Endodermal cell (in vitro differentiated cells): ENCODE results near the gene PRDM16. TPM values are rescaled to one million over a fixed set of nuclear protein-coding genes. Genes with fewer than 3 reads are reported as not detected.

Source experiments
- DNase-seq: peaks from one replicate; pipeline ENCODE4 v3.0.0-alpha.2; 2017
- H3K27ac ChIP-seq: 2 replicates; pipeline ENCODE4 v1.5.1; 2013; ENCODE audit warnings: mild to moderate bottlenecking, low read depth, low read length, moderate library complexity
- H3K27me3 ChIP-seq: 2 replicates; pipeline ENCODE4 v1.6.1; 2013; ENCODE audit warnings: mild to moderate bottlenecking, low read length, moderate library complexity; ENCODE audit not compliant: insufficient read depth, control insufficient read depth, poor library complexity, severe bottlenecking
- H3K36me3 ChIP-seq: 2 replicates; pipeline ENCODE4 v1.7.0; 2013; ENCODE audit warnings: mild to moderate bottlenecking, low read length, moderate library complexity; ENCODE audit not compliant: control insufficient read depth, insufficient read depth
- H3K4me1 ChIP-seq: one replicate; pipeline ENCODE4 v1.7.0; 2013; ENCODE audit warnings: low read length; ENCODE audit not compliant: control insufficient read depth, insufficient read depth
- H3K4me3 ChIP-seq: 2 replicates; pipeline ENCODE4 v1.5.1; 2013; ENCODE audit warnings: mild to moderate bottlenecking, low read length, moderate library complexity
- H3K9ac ChIP-seq: 2 replicates; pipeline ENCODE4 v1.6.1; 2013; ENCODE audit warnings: mild to moderate bottlenecking, low read length, moderate library complexity; ENCODE audit not compliant: poor library complexity, severe bottlenecking; ENCODE audit errors: extremely low read depth
- H3K9me3 ChIP-seq: 2 replicates; pipeline ENCODE4 v1.6.1; 2013; ENCODE audit warnings: mild to moderate bottlenecking, low read length, moderate library complexity; ENCODE audit not compliant: control insufficient read depth
- H3K27ac Mint-ChIP-seq: 2 replicates; pipeline ENCODE4 v1.8.0; 2020; ENCODE audit warnings: mixed read lengths
- H3K27me3 Mint-ChIP-seq: 2 replicates; pipeline ENCODE4 v1.8.0; 2021; ENCODE audit warnings: mild to moderate bottlenecking, mixed read lengths; ENCODE audit not compliant: insufficient read depth
- H3K36me3 Mint-ChIP-seq: 2 replicates; pipeline ENCODE4 v1.8.0; 2020; ENCODE audit warnings: low read depth, mixed read lengths
- H3K4me1 Mint-ChIP-seq: 2 replicates; pipeline ENCODE4 v1.8.0; 2020; ENCODE audit warnings: mixed read lengths
- H3K4me3 Mint-ChIP-seq: 2 replicates; pipeline ENCODE4 v1.8.0; 2020; ENCODE audit warnings: mild to moderate bottlenecking, moderate library complexity, mixed read lengths
- H3K9me3 Mint-ChIP-seq: 2 replicates; pipeline ENCODE4 v1.8.0; 2020; ENCODE audit warnings: mild to moderate bottlenecking, mixed read lengths
- WGBS, 2 experiments: methylation state at CpG; one replicate each; pipeline versions ENCODE4 v1.1.5 to v1.1.7; 2013; ENCODE audit warnings: missing lambda C conversion rate in 2 of 2, mixed read lengths in 1 of 2; ENCODE audit not compliant: insufficient coverage in 1 of 2, insufficient read length in 1 of 2; 5-methylcytosine and 5-hydroxymethylcytosine counted together
- total RNA-seq, 2 donors: library from RNA; stranded (reverse); fragmentation: NEBNext Ultra II Directional in 1 of 2; extraction: Animal tissue kit (Norgen Biotek cat#: 25700) in 1 of 2; gene quantifications; 2 replicates in 1 of 2; 3 replicates in 1 of 2; pipeline ENCODE4 v1.2.1, GENCODE V29; 2021
- TF ChIP-seq, protein P1 (sequence below): fragments of 200-600 bp; sonication (generic); conservative IDR thresholded peaks from 2 replicates; pipeline ENCODE4 v1.5.0; 2021; ENCODE audit warnings: antibody characterized with exemption, mild to moderate bottlenecking

The PRDM16 gene
- total RNA-seq, 2 donors from 2014 or later, result 2.1 to 4.0 TPM

DNA sequence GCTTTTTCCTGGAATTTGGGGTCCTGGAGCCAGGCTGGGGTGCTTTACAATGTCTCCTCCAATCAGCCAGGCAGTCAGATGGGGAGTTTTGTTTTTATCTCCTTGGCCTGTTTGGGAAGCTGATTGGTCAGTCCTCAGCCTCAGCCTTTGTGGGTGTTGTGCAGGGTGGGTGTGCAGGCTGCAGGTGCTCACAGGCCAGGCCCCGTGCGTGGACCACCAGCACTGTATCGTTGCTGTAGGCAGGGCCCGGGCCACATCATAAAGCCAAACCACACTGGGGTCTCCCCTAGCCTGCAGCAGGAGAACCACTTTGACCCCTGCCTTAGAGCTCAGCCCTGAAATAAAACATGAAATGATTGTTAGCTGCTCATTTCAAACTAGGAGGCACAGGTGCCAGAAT is 8.6 kb downstream of the PRDM16 start:
- peaks cover 25% of the 10 kb centered on the region for H3K27me3 Mint-ChIP-seq
- TF ChIP-seq, protein P1, sequence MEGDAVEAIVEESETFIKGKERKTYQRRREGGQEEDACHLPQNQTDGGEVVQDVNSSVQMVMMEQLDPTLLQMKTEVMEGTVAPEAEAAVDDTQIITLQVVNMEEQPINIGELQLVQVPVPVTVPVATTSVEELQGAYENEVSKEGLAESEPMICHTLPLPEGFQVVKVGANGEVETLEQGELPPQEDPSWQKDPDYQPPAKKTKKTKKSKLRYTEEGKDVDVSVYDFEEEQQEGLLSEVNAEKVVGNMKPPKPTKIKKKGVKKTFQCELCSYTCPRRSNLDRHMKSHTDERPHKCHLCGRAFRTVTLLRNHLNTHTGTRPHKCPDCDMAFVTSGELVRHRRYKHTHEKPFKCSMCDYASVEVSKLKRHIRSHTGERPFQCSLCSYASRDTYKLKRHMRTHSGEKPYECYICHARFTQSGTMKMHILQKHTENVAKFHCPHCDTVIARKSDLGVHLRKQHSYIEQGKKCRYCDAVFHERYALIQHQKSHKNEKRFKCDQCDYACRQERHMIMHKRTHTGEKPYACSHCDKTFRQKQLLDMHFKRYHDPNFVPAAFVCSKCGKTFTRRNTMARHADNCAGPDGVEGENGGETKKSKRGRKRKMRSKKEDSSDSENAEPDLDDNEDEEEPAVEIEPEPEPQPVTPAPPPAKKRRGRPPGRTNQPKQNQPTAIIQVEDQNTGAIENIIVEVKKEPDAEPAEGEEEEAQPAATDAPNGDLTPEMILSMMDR, result no peak
- H3K27ac ChIP-seq, result no peak overlapping the region
- H3K9me3 ChIP-seq, result no peaks in the 10 kb centered on the region
- H3K4me1 ChIP-seq, result no peaks in the 10 kb centered on the region
- WGBS, 2 experiments, result 93 to 100% methylated on average over 4 of the region's 4 CpGs
- no peaks in the 10 kb centered on the region for H3K36me3 ChIP-seq
- H3K4me3 Mint-ChIP-seq, result no peak overlapping the region
- no peak overlapping the region for H3K9ac ChIP-seq
- no peak for DNase-seq
- no peak overlapping the region for H3K27ac Mint-ChIP-seq
- H3K27me3 ChIP-seq, result peaks cover 53% of the 10 kb centered on the region
- H3K36me3 Mint-ChIP-seq, result no peaks in the 10 kb centered on the region
- no peak overlapping the region for H3K4me3 ChIP-seq
- no peaks in the 10 kb centered on the region for H3K9me3 Mint-ChIP-seq
- no peaks in the 10 kb centered on the region for H3K4me1 Mint-ChIP-seq

DNA sequence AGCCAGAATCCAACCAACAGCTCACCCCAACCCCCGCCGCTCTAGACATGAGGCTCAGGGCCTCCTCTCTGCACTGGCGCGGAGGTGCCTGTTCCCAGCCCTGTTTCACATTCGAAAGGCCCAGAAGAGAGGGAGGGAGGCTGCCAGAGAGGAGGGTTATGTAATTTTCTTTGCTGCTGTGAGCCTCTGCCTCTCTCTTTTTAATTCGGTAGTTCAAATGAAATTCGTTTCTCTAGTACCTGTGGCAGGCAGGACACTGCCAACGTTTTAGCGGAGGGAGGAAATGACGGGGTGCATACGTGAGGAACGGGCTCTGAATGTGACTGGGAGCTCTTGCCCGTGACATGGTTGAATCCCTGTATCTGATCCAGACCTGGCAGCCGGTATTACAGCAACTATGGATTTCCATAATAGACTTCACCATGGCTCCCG is 9.4 kb downstream of the PRDM16 start:
- 88 to 91% methylated on average over 13 to 15 of the region's 15 CpGs for WGBS, 2 experiments
- TF ChIP-seq, protein P1, result no peak
- no peak overlapping the region for H3K4me3 ChIP-seq
- H3K4me3 Mint-ChIP-seq, result no peak overlapping the region
- H3K27me3 ChIP-seq, result peaks cover 44% of the 10 kb centered on the region
- H3K27me3 Mint-ChIP-seq, result peaks cover 16% of the 10 kb centered on the region
- no peaks in the 10 kb centered on the region for H3K36me3 ChIP-seq
- DNase-seq, result no peak
- no peaks in the 10 kb centered on the region for H3K4me1 ChIP-seq
- H3K27ac ChIP-seq, result no peak overlapping the region
- no peaks in the 10 kb centered on the region for H3K9me3 ChIP-seq
- H3K4me1 Mint-ChIP-seq, result no peaks in the 10 kb centered on the region
- H3K27ac Mint-ChIP-seq, result no peak overlapping the region
- no peak overlapping the region for H3K9ac ChIP-seq
- H3K9me3 Mint-ChIP-seq, result no peaks in the 10 kb centered on the region
- no peaks in the 10 kb centered on the region for H3K36me3 Mint-ChIP-seq

DNA sequence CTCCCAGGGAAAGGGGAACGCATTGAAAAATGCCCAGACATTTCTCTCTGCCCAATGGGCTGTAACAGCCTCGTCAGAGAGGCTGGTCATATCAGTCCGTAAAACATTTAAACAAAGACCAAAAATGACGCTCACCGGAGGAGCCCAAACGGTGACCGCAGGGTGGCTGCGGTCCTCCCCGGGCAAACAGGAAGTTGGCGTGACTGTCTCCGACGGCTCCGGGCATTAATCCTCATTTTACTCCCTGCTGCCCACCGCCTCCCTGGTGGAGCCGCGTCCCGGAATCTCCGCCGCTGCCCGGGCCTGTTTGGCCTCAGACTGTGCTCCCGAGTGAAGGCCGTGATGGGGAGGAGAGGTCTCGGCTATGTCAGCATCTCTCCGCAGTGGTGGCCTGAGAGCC is 9.9 kb downstream of the PRDM16 start:
- Mint-ChIP-seq H3K9me3 (no peaks in the 10 kb centered on the region), H3K27me3 (peaks cover 15% of the 10 kb centered on the region), H3K4me1 (no peaks in the 10 kb centered on the region), H3K27ac (no peak overlapping the region), H3K4me3 (no peak overlapping the region), H3K36me3 (no peaks in the 10 kb centered on the region)
- H3K4me3 ChIP-seq, result no peak overlapping the region
- TF ChIP-seq, protein P1, result no peak
- no peak for DNase-seq
- H3K27me3 ChIP-seq, result peaks cover 40% of the 10 kb centered on the region
- H3K36me3 ChIP-seq, result no peaks in the 10 kb centered on the region
- no peak overlapping the region for H3K9ac ChIP-seq
- no peaks in the 10 kb centered on the region for H3K9me3 ChIP-seq
- no peak overlapping the region for H3K27ac ChIP-seq
- 93 to 94% methylated on average over 13 to 24 of the region's 24 CpGs for WGBS, 2 experiments
- peaks cover 2% of the 10 kb centered on the region for H3K4me1 ChIP-seq
